ENCODE measurements around the gene GOLGA8J.
"Not testable (repeated sequence)": the region's sequence is repeated elsewhere in the genome, so short reads cannot be mapped to it uniquely, and the experiment has no call there.

The GOLGA8J gene

GRCh38 chr15:30097827-30098226 lies 15.1 kb downstream of the GOLGA8J start:
- not testable (repeated sequence) for DNase-seq

- DNase-seq = not testable (repeated sequence)
These were observed 20.1 kb downstream of the GOLGA8J start for GRCh38 chr15:30102890-30103289.

DNA sequence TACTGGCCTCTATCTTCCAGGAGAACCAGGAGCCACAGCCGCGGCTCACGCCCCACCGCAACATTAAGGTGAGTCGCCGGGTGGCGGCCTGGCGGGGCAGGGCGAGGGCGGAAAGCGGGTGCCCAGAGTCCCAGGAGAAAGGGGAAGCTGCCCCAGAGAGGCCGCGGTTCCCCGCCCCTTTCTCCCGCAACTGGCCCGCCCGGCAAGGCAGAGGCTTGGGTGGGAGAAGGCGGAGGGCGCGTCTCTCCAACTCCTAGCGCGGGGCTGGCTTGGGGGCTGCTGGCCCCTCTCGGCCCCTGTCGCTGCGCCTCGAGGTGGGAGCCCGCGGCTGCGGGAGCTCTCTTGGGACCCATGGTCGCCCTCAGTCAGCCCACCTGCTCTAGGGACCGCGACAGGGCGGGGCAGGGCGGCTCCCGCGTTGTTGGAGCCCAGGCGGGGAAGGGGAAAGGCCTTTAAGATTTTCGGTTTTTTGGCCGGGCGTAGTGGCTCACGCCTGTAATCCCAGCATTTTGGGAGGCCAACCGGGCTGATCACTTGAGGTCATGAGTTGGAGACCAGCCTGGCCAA lies 21.3 kb downstream of the GOLGA8J start:
- not testable (repeated sequence) for DNase-seq

DNA sequence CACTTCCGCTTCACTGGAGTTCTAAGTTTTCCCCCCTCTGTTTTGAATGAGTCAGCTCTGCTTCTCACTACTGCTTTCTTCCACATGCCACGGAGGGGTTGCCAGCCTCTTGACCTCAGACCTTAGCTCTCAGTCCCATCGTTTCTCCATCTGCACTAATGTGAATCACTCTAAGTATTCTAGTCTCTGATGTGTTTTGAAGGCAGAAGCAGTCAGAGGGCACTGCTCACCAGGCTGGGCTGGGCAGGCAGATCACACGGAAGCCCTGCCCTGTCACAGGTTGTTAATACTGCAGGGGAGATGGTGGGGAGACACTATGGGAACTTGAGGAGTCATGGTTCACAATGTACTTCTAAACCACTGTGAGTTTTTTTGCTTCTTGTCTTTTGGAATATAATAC lies 27.8 kb downstream of the GOLGA8J start:
- DNase-seq = not testable (repeated sequence)

DNA sequence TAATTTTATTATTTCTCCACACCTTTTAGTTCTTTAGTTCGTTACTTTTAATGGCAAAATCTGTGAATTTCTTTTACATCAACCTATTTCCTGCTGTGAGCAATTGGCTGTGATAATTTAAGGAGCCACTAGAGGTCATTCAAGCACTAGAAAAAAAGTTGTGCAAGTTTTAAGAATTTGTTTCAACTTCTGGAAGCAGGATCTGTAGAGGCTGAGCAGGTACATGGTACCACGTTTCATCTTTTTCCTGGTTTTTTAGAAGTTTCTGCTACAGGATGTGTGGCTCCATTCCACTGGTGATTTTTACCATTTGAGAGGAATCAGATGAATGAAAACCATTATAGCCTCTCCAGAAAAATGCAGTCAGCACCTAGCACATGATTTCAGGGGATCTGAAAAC lies 47.3 kb downstream of the GOLGA8J start:
- not testable (repeated sequence) for DNase-seq

GRCh38 chr15:30134751-30135150 lies 52.0 kb downstream of the GOLGA8J start, which contains the start of gene GOLGA8T:
Gene GOLGA8T (plus strand): TSS chr15:30135051. CDS start chr15:30135149, 98 bp downstream.
- DNase-seq = not testable (repeated sequence)

Measured in activated T-cell treated with anti-CD3 and anti-CD28 coated beads, Interleukin-2, amount 50 U/mL, for 48 hours (primary cell).